WTC11 (cell line): Measurements from ENCODE around the gene DHCR7. TPM values are rescaled to one million over a fixed set of nuclear protein-coding genes. Genes with fewer than 3 reads are reported as not detected.

Source experiments
- ATAC-seq: fragments of 200-7000 bp; cut with Tn5 transposase; 2 replicates; pipeline ENCODE4 v1.10.0; 2021; ENCODE audit warnings: mild to moderate bottlenecking, moderate library complexity
- CTCF ChIA-PET: fragments of 300-600 bp; sonication (Branson Sonifier 250); formaldehyde crosslinking; loops from one replicate; lab custom pipeline; 2021; ENCODE audit warnings: antibody characterized with exemption; lab: Charles Lee
- POLR2A ChIA-PET: fragments of 350-600 bp; sonication (Branson Sonifier 250); formaldehyde crosslinking; loops from one replicate; lab custom pipeline; 2021; ENCODE audit warnings: antibody characterized with exemption; lab: Charles Lee
- DNase-seq: peaks from one replicate; pipeline ENCODE4 v3.0.0; 2021; ENCODE audit warnings: low spot score
- H3K27ac Mint-ChIP-seq: 2 replicates; pipeline ENCODE4 v1.8.0; 2021; ENCODE audit warnings: mixed read lengths
- H3K27me3 Mint-ChIP-seq: 2 replicates; pipeline ENCODE4 v1.8.0; 2021; ENCODE audit warnings: low read depth, mild to moderate bottlenecking, moderate library complexity, mixed read lengths
- H3K36me3 Mint-ChIP-seq: 2 replicates; pipeline ENCODE4 v1.8.0; 2021; ENCODE audit warnings: mixed read lengths
- H3K4me1 Mint-ChIP-seq: 2 replicates; pipeline ENCODE4 v1.8.0; 2022; ENCODE audit warnings: mixed read lengths
- H3K4me3 Mint-ChIP-seq: 2 replicates; pipeline ENCODE4 v1.8.0; 2021; ENCODE audit warnings: mild to moderate bottlenecking, moderate library complexity, mixed read lengths
- H3K9me3 Mint-ChIP-seq: 2 replicates; pipeline ENCODE4 v1.8.0; 2021; ENCODE audit warnings: mixed read lengths
- CREB1 ChIP-seq: sonication (generic); formaldehyde crosslinking; IDR thresholded peaks from 2 replicates; pipeline ENCODE4 v1.8.0; 2023; ENCODE audit warnings: mild to moderate bottlenecking, missing genetic modification reagents
- E2F4 ChIP-seq: sonication (generic); formaldehyde crosslinking; IDR thresholded peaks from 2 replicates; pipeline ENCODE4 v1.8.1; 2022; ENCODE audit warnings: low read depth, mild to moderate bottlenecking, moderate library complexity, missing genetic modification reagents, borderline replicate concordance
- FOXK1 ChIP-seq: sonication (generic); formaldehyde crosslinking; IDR thresholded peaks from 2 replicates; pipeline ENCODE4 v1.8.0; 2022; ENCODE audit warnings: mild to moderate bottlenecking, moderate library complexity, missing genetic modification reagents
- GABPB1 ChIP-seq: sonication (generic); formaldehyde crosslinking; IDR thresholded peaks from 2 replicates; pipeline ENCODE4 v1.8.1; 2023; ENCODE audit warnings: mild to moderate bottlenecking, missing genetic modification reagents
- GTF2I ChIP-seq: fragments of 250-450 bp; sonication (Bioruptor Pico); conservative IDR thresholded peaks from 2 replicates; pipeline ENCODE4 v1.4.0; 2021; ENCODE audit warnings: mild to moderate bottlenecking
- IRF2 ChIP-seq: sonication (generic); formaldehyde crosslinking; IDR thresholded peaks from 2 replicates; pipeline ENCODE4 v1.8.0; 2022; ENCODE audit warnings: low read depth, missing genetic modification reagents, borderline replicate concordance
- NFYB ChIP-seq: sonication (generic); formaldehyde crosslinking; conservative IDR thresholded peaks from 2 replicates; pipeline ENCODE4 v1.8.0; 2022; ENCODE audit warnings: low read depth, missing genetic modification reagents
- NR3C1 ChIP-seq: sonication (generic); formaldehyde crosslinking; conservative IDR thresholded peaks from 2 replicates; pipeline ENCODE4 v1.8.1; 2023; ENCODE audit warnings: low read depth, mild to moderate bottlenecking, missing genetic modification reagents
- PRRX2 ChIP-seq: fragments of 250-450 bp; sonication (Bioruptor Pico); IDR thresholded peaks from 2 replicates; pipeline ENCODE4 v1.8.0; 2021; ENCODE audit warnings: mild to moderate bottlenecking
- TEAD4 ChIP-seq: sonication (generic); formaldehyde crosslinking; IDR thresholded peaks from 2 replicates; pipeline ENCODE4 v1.8.0; 2022; ENCODE audit warnings: mild to moderate bottlenecking, missing genetic modification reagents
- ZNF138 ChIP-seq: sonication (generic); formaldehyde crosslinking; conservative IDR thresholded peaks from 2 replicates; pipeline ENCODE4 v1.8.1; 2022; ENCODE audit warnings: mild to moderate bottlenecking, moderate library complexity, missing genetic modification reagents
- ZNF232 ChIP-seq: sonication (generic); formaldehyde crosslinking; IDR thresholded peaks from 2 replicates; pipeline ENCODE4 v1.8.0; 2022; ENCODE audit warnings: mild to moderate bottlenecking, missing genetic modification reagents
- ZNF281 ChIP-seq: sonication (generic); formaldehyde crosslinking; IDR thresholded peaks from 2 replicates; pipeline ENCODE4 v1.8.0; 2023; ENCODE audit warnings: mild to moderate bottlenecking, missing genetic modification reagents
- ZNF423 ChIP-seq: fragments of 250-450 bp; sonication (Bioruptor Pico); IDR thresholded peaks from 2 replicates; pipeline ENCODE4 v2.1.2; 2022; ENCODE audit warnings: mild to moderate bottlenecking, moderate library complexity
- ZSCAN18 ChIP-seq: fragments of 250-450 bp; sonication (Bioruptor Pico); IDR thresholded peaks from 2 replicates; pipeline ENCODE4 v2.1.2; 2022; ENCODE audit warnings: mild to moderate bottlenecking, moderate library complexity
- total RNA-seq: library from RNA; stranded (reverse); gene quantifications from 3 replicates; pipeline ENCODE4 v1.2.3, GENCODE V29; 2021
- TF ChIP-seq, protein P1 (sequence below): sonication (generic); formaldehyde crosslinking; IDR thresholded peaks from 2 replicates; pipeline ENCODE4 v1.8.1; 2023; ENCODE audit warnings: mild to moderate bottlenecking, missing genetic modification reagents, moderate library complexity
- TF ChIP-seq, protein P2 (sequence below): sonication (generic); formaldehyde crosslinking; conservative IDR thresholded peaks from 2 replicates; pipeline ENCODE4 v1.8.1; 2022; ENCODE audit warnings: mild to moderate bottlenecking, missing genetic modification reagents
- TF ChIP-seq, protein P3 (sequence below): sonication (generic); formaldehyde crosslinking; conservative IDR thresholded peaks from 2 replicates; pipeline ENCODE4 v1.8.1; 2023; ENCODE audit warnings: mild to moderate bottlenecking, low read depth, missing genetic modification reagents, moderate library complexity
- TF ChIP-seq, protein P4 (sequence below): fragments of 250-450 bp; sonication (Bioruptor Pico); IDR thresholded peaks from 2 replicates; pipeline ENCODE4 v1.9.0; 2021; ENCODE audit warnings: mild to moderate bottlenecking

DHCR7 gene
- total RNA-seq, 1 experiment from 2014 or later = 104 TPM

DNA sequence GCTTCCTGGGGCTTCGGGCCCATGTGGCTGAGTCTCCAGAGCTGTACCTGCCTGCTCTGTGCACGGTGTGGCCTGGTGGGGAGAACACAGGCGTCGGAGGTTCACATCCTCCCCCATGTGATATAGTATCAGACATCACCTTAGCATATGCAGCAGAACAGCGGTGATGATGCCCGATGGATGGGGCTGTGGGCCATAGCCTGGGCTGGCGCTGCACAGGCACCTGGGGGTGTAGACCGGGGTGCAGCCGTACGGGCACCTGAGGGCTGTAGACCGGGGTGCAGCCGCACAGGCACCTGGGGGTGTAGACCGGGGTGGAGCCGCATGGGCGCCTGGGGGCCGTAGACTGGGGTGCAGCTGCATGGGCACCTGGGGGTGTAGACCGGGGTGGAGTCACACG is 34.0 kb upstream of the DHCR7 start:
- POLR2A ChIA-PET = no interaction called here
- CTCF ChIA-PET = no interaction called here
- Mint-ChIP-seq H3K27me3 (no peaks in the 10 kb centered on the region), H3K36me3 (peaks cover 61% of the 10 kb centered on the region), H3K9me3 (peaks cover 4% of the 10 kb centered on the region; the same call in 1 of the 2 replicates), H3K27ac (no peak overlapping the region), H3K4me1 (peaks cover 8% of the 10 kb centered on the region), H3K4me3 (no peak overlapping the region)
- ATAC-seq (no peak), DNase-seq (no peak)
- TF ChIP-seq, protein P1, sequence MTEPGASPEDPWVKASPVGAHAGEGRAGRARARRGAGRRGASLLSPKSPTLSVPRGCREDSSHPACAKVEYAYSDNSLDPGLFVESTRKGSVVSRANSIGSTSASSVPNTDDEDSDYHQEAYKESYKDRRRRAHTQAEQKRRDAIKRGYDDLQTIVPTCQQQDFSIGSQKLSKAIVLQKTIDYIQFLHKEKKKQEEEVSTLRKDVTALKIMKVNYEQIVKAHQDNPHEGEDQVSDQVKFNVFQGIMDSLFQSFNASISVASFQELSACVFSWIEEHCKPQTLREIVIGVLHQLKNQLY (CRISPR knock-in tag) = no peak
- TF ChIP-seq, protein P2, sequence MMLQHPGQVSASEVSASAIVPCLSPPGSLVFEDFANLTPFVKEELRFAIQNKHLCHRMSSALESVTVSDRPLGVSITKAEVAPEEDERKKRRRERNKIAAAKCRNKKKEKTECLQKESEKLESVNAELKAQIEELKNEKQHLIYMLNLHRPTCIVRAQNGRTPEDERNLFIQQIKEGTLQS (CRISPR knock-in tag) = no peak
- no peak for TF ChIP-seq E2F4 (CRISPR knock-in tag)
- TF ChIP-seq IRF2 (CRISPR knock-in tag) = no peak

DNA sequence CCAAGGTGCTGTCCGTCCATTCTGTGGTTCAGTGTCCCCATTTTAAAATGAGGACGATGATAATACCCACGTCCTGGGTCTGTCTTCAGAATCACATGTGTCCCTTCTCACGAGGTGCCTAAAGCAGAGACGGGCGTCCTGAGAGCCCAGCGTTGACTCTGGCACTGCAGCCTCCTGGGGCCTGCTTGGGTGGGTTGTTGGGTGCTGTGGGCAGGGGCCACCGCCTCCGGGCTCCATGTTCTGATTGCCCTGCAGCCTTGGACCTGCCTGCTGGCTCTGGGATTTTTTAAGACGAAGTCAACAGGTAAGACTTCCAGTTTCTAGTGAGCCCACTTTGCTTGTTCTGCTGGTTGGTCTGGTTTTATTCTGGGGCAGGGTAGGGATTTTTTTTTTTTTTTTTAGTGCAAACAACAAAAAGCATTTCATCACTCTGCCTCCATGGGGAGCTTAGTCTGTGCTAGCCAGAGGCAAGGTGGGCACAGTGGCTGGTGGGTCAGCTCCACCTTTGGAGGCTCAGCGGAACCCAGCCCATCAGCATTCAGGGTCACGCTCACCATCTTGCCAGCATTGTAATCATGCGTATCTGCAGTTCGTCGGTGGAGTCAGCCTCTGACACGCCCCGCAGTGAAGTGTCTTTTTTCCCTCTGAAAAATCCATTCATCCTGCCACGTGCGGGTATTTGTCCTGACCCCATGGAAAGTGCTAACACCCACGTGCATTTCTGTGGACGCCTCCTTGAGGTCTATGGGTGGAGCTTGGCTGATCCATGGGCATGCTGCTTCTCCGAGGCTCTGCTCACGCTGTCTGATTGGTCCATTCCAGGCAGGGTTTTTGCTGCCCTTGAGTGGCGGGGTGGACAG is 33.1 kb upstream of the DHCR7 start:
- Mint-ChIP-seq H3K9me3 (peaks cover 4% of the 10 kb centered on the region; the same call in 1 of the 2 replicates), H3K4me1 (peaks cover 10% of the 10 kb centered on the region), H3K27me3 (no peaks in the 10 kb centered on the region), H3K27ac (no peak overlapping the region), H3K4me3 (no peak overlapping the region), H3K36me3 (peaks cover 62% of the 10 kb centered on the region)
- no peak for ATAC-seq
- DNase-seq = no peak
- ChIA-PET CTCF (no interaction called here), POLR2A (no interaction called here)
- TF ChIP-seq, protein P3, sequence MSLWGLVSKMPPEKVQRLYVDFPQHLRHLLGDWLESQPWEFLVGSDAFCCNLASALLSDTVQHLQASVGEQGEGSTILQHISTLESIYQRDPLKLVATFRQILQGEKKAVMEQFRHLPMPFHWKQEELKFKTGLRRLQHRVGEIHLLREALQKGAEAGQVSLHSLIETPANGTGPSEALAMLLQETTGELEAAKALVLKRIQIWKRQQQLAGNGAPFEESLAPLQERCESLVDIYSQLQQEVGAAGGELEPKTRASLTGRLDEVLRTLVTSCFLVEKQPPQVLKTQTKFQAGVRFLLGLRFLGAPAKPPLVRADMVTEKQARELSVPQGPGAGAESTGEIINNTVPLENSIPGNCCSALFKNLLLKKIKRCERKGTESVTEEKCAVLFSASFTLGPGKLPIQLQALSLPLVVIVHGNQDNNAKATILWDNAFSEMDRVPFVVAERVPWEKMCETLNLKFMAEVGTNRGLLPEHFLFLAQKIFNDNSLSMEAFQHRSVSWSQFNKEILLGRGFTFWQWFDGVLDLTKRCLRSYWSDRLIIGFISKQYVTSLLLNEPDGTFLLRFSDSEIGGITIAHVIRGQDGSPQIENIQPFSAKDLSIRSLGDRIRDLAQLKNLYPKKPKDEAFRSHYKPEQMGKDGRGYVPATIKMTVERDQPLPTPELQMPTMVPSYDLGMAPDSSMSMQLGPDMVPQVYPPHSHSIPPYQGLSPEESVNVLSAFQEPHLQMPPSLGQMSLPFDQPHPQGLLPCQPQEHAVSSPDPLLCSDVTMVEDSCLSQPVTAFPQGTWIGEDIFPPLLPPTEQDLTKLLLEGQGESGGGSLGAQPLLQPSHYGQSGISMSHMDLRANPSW (CRISPR knock-in tag) = no peak
- TF ChIP-seq TEAD4 (no peak), CREB1 (CRISPR knock-in tag) (no peak), ZNF423 (CRISPR knock-in tag) (no peak), GABPB1 (CRISPR knock-in tag) (no peak), GTF2I (no peak)
- TF ChIP-seq, protein P4, sequence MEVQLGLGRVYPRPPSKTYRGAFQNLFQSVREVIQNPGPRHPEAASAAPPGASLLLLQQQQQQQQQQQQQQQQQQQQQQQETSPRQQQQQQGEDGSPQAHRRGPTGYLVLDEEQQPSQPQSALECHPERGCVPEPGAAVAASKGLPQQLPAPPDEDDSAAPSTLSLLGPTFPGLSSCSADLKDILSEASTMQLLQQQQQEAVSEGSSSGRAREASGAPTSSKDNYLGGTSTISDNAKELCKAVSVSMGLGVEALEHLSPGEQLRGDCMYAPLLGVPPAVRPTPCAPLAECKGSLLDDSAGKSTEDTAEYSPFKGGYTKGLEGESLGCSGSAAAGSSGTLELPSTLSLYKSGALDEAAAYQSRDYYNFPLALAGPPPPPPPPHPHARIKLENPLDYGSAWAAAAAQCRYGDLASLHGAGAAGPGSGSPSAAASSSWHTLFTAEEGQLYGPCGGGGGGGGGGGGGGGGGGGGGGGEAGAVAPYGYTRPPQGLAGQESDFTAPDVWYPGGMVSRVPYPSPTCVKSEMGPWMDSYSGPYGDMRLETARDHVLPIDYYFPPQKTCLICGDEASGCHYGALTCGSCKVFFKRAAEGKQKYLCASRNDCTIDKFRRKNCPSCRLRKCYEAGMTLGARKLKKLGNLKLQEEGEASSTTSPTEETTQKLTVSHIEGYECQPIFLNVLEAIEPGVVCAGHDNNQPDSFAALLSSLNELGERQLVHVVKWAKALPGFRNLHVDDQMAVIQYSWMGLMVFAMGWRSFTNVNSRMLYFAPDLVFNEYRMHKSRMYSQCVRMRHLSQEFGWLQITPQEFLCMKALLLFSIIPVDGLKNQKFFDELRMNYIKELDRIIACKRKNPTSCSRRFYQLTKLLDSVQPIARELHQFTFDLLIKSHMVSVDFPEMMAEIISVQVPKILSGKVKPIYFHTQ (CRISPR knock-in tag) = no peak

- POLR2A ChIA-PET = interaction anchor here (0.6 kb wide), 1 partner anchor 26 kb away, joined by 3 read pairs; no protein-coding TSS in a partner anchor
- ATAC-seq = no peak
- H3K27me3 Mint-ChIP-seq = no peaks in the 10 kb centered on the region
- H3K4me3 Mint-ChIP-seq = no peak overlapping the region
- H3K9me3 Mint-ChIP-seq = peaks cover 1% of the 10 kb centered on the region; the same call in 1 of the 2 replicates
- DNase-seq = no peak
- peaks cover 10% of the 10 kb centered on the region for H3K4me1 Mint-ChIP-seq
- CTCF ChIA-PET = interaction anchor here (1.7 kb wide), 1 partner anchor 85 kb away, joined by 7 read pairs; no protein-coding TSS in a partner anchor
- H3K27ac Mint-ChIP-seq = no peak overlapping the region
- H3K36me3 Mint-ChIP-seq = peaks cover 44% of the 10 kb centered on the region
- TF ChIP-seq NFYB (CRISPR knock-in tag) = no peak
- no peak for TF ChIP-seq ZNF138 (CRISPR knock-in tag)
- TF ChIP-seq ZSCAN18 (CRISPR knock-in tag) = no peak
- TF ChIP-seq NR3C1 = no peak
- TF ChIP-seq ZNF281 = no peak
- no peak for TF ChIP-seq FOXK1
- TF ChIP-seq PRRX2 (CRISPR knock-in tag) = no peak
- TF ChIP-seq ZNF232 = no peak
Measured at GRCh38 chr11:71478528-71478840, 30.3 kb upstream of the DHCR7 start.
